Astrocyte of the cerebellum (primary cell): ENCODE measurements around the gene CDC42.

Experiments used
- DNase-seq: peaks from one replicate; pipeline ENCODE4 v3.0.0-alpha.2; 2011; ENCODE audit warnings: low read depth
- H3K4me3 ChIP-seq: 2 replicates; pipeline ENCODE4 v1.5.1; 2011; ENCODE audit warnings: mild to moderate bottlenecking, low read depth, low read length, moderate library complexity
- CTCF ChIP-seq: IDR thresholded peaks from 2 replicates; pipeline ENCODE4 v1.5.1; 2012; ENCODE audit warnings: low read length, low read depth, moderate library complexity, mild to moderate bottlenecking; ENCODE audit errors: missing control alignments
- in situ Hi-C: cut with HindIII; loops from 2 replicates; pipeline ENCODE4 v1.10.0; 2017; ENCODE audit warnings: low sequenced_read_pairs

Gene CDC42

GRCh38 chr1:22127731-22128130 is 75.2 kb downstream of the CDC42 start:
- in situ Hi-C loops: no loop called here
- no peak for DNase-seq
- no peak overlapping the region for H3K4me3 ChIP-seq

GRCh38 chr1:22128392-22128791 is 75.9 kb downstream of the CDC42 start:
- no peak overlapping the region for H3K4me3 ChIP-seq
- in situ Hi-C loops: no loop called here
- no peak for TF ChIP-seq CTCF
- DNase-seq: no peak

More at GRCh38 chr1:22127731-22128130, 75.2 kb downstream of the CDC42 start:
- TF ChIP-seq CTCF: no peak

GRCh38 chr1:22129501-22130117 is 77.1 kb downstream of the CDC42 start:
- DNase-seq: no peak
- in situ Hi-C loops: no loop called here
- no peak for TF ChIP-seq CTCF
- H3K4me3 ChIP-seq: no peak overlapping the region

- no peak for TF ChIP-seq CTCF
- no peak overlapping the region for H3K4me3 ChIP-seq
- in situ Hi-C loops: no loop called here
- no peak for DNase-seq
Observed at GRCh38 chr1:22131062-22131461, 78.6 kb downstream of the CDC42 start.

GRCh38 chr1:22131875-22132486 is 79.5 kb downstream of the CDC42 start:
- no peak for DNase-seq
- TF ChIP-seq CTCF: peak; percentile 71
- H3K4me3 ChIP-seq: no peak overlapping the region
- in situ Hi-C loops: no loop called here

- in situ Hi-C loops: no loop called here
- no peak overlapping the region for H3K4me3 ChIP-seq
- peak; percentile 28 for DNase-seq
- no peak for TF ChIP-seq CTCF
Observed at GRCh38 chr1:22132517-22133235, 80.2 kb downstream of the CDC42 start.
